Hepatocyte (in vitro differentiated cells): ENCODE data around the gene HM13.

Experiments
- CTCF ChIP-seq: fragments of 200-600 bp; sonication (generic); IDR thresholded peaks from 2 replicates; pipeline ENCODE4 v1.5.1; 2016; ENCODE audit warnings: antibody characterized with exemption, mild to moderate bottlenecking; ENCODE audit not compliant: poor library complexity
- EZH2phosphoT487 ChIP-seq: fragments of 200-600 bp; sonication (generic); IDR thresholded peaks from one replicate; pipeline ENCODE4 v1.6.1; 2018; ENCODE audit warnings: antibody characterized with exemption, mild to moderate bottlenecking, low read depth, moderate library complexity; ENCODE audit not compliant: unreplicated experiment, severe bottlenecking

- no peak for TF ChIP-seq CTCF
- TF ChIP-seq EZH2phosphoT487, result no peak
Observed at GRCh38 chr20:31542201-31542842, 28.1 kb downstream of the HM13 start.
